ENCODE measurements around the gene IL31RA.

GRCh38 chr5:55903121-55903701 lies 52.1 kb downstream of the IL31RA start:
- TF ChIP-seq, protein P1, sequence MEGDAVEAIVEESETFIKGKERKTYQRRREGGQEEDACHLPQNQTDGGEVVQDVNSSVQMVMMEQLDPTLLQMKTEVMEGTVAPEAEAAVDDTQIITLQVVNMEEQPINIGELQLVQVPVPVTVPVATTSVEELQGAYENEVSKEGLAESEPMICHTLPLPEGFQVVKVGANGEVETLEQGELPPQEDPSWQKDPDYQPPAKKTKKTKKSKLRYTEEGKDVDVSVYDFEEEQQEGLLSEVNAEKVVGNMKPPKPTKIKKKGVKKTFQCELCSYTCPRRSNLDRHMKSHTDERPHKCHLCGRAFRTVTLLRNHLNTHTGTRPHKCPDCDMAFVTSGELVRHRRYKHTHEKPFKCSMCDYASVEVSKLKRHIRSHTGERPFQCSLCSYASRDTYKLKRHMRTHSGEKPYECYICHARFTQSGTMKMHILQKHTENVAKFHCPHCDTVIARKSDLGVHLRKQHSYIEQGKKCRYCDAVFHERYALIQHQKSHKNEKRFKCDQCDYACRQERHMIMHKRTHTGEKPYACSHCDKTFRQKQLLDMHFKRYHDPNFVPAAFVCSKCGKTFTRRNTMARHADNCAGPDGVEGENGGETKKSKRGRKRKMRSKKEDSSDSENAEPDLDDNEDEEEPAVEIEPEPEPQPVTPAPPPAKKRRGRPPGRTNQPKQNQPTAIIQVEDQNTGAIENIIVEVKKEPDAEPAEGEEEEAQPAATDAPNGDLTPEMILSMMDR (IDR thresholded peaks at IDR 0.05), result no peak
- TF ChIP-seq EP300 (IDR thresholded peaks at IDR 0.05; ENCODE audit: low read depth), result no peak
- no peak for TF ChIP-seq POLR2A (IDR thresholded peaks at IDR 0.05)

Data from transverse colon (tissue), 3 donors.